HL-60 (cell line): ENCODE measurements around the gene SH3GL3.

ENCODE experiments used
- DNase-seq, 2 experiments: peaks; one replicate each; pipeline ENCODE4 v3.0.0-alpha.2; 2010 to 2020; ENCODE audit warnings: low read depth in 1 of 2, low spot score in 1 of 2
- H3K27ac ChIP-seq: fragments of 250-450 bp; sonication (Bioruptor Pico); replicated peaks from 2 replicates; pipeline ENCODE4 v1.5.1; 2020; ENCODE audit warnings: mild to moderate bottlenecking, moderate library complexity
- H3K27me3 ChIP-seq: fragments of 250-450 bp; sonication (Bioruptor Pico); 2 replicates; pipeline ENCODE4 v1.5.1; 2021; ENCODE audit warnings: mild to moderate bottlenecking, moderate library complexity; ENCODE audit not compliant: insufficient read depth, poor library complexity, severe bottlenecking
- H3K4me3 ChIP-seq: replicated peaks from 2 replicates; pipeline ENCODE4 v1.5.1; 2011; ENCODE audit warnings: mild to moderate bottlenecking, control low read depth, low read length; ENCODE audit not compliant: insufficient read depth
- GABPA ChIP-seq: IDR thresholded peaks from 2 replicates; pipeline ENCODE4 v1.6.1; 2012; ENCODE audit warnings: low read depth
- POLR2AphosphoS5 ChIP-seq: IDR thresholded peaks from 2 replicates; pipeline ENCODE4 v1.6.1; 2012; ENCODE audit warnings: low read depth
- SPI1 ChIP-seq: IDR thresholded peaks from 2 replicates; pipeline ENCODE4 v1.6.1; 2012; ENCODE audit warnings: low read depth, mild to moderate bottlenecking, borderline replicate concordance
- TF ChIP-seq, protein P1 (sequence below): IDR thresholded peaks from one replicate; pipeline ENCODE4 v1.5.1; 2011; ENCODE audit warnings: low read length, control low read depth, inconsistent platforms; ENCODE audit not compliant: insufficient read depth
- TF ChIP-seq, protein P2 (sequence below): IDR thresholded peaks from 2 replicates; pipeline ENCODE4 v1.6.1; 2012; ENCODE audit warnings: low read depth; ENCODE audit not compliant: insufficient replicate concordance

SH3GL3 gene

DNA sequence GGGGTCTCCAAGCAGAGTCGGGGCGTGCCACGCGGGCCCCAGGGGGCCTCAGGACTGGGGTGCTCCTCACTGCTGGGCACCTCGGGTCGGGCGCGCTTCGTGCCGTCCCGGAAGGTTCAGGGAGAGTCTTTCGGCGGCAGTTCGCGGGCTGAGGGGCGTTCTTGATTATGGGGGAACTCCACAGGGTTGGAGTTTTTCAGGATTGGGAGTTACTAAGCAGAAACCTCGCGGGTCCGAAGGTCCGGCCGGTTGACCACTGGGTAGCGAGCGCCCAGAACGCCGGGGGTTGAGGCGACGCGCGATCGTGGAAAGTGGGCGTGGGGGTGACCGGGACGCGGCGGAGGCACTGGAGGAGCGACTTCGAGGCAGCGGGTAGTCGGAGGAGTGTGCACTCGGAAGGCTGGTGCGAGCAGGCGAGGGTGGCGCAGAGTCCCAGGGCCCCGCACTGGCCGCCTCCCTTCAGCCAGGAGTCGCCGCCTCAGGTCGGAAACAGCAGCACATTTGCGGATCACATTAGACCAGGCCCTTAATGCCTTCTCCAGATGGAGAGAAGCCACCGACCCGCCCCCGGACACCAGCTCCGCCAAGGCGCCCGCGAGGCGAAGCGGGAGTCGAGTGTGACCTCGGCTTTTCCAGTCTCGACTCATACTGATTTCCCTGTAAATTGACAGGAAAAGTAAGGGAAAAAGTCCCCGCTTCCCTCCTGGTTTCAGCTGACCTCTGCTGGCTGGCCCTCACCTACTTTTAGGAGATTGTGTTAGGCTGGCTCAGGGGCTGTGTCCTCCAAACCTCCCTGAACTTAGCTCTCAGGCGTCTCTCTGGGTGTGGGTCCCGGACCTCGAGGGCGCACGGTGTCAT lies 207.5 kb downstream of the SH3GL3 start:
- DNase-seq, result no peak
- peaks cover 3% of the 10 kb centered on the region for H3K27me3 ChIP-seq
- H3K4me3 ChIP-seq, result no peak overlapping the region

GRCh38 chr15:83655237-83655616 lies 208.1 kb downstream of the SH3GL3 start:
- DNase-seq, result no peak
- H3K4me3 ChIP-seq, result no peak overlapping the region
- no peak overlapping the region for H3K27ac ChIP-seq
- peaks cover 3% of the 10 kb centered on the region for H3K27me3 ChIP-seq
- TF ChIP-seq, protein P1, sequence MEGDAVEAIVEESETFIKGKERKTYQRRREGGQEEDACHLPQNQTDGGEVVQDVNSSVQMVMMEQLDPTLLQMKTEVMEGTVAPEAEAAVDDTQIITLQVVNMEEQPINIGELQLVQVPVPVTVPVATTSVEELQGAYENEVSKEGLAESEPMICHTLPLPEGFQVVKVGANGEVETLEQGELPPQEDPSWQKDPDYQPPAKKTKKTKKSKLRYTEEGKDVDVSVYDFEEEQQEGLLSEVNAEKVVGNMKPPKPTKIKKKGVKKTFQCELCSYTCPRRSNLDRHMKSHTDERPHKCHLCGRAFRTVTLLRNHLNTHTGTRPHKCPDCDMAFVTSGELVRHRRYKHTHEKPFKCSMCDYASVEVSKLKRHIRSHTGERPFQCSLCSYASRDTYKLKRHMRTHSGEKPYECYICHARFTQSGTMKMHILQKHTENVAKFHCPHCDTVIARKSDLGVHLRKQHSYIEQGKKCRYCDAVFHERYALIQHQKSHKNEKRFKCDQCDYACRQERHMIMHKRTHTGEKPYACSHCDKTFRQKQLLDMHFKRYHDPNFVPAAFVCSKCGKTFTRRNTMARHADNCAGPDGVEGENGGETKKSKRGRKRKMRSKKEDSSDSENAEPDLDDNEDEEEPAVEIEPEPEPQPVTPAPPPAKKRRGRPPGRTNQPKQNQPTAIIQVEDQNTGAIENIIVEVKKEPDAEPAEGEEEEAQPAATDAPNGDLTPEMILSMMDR, result no peak
- TF ChIP-seq GABPA (no peak), SPI1 (no peak), POLR2AphosphoS5 (no peak)
- TF ChIP-seq, protein P2, sequence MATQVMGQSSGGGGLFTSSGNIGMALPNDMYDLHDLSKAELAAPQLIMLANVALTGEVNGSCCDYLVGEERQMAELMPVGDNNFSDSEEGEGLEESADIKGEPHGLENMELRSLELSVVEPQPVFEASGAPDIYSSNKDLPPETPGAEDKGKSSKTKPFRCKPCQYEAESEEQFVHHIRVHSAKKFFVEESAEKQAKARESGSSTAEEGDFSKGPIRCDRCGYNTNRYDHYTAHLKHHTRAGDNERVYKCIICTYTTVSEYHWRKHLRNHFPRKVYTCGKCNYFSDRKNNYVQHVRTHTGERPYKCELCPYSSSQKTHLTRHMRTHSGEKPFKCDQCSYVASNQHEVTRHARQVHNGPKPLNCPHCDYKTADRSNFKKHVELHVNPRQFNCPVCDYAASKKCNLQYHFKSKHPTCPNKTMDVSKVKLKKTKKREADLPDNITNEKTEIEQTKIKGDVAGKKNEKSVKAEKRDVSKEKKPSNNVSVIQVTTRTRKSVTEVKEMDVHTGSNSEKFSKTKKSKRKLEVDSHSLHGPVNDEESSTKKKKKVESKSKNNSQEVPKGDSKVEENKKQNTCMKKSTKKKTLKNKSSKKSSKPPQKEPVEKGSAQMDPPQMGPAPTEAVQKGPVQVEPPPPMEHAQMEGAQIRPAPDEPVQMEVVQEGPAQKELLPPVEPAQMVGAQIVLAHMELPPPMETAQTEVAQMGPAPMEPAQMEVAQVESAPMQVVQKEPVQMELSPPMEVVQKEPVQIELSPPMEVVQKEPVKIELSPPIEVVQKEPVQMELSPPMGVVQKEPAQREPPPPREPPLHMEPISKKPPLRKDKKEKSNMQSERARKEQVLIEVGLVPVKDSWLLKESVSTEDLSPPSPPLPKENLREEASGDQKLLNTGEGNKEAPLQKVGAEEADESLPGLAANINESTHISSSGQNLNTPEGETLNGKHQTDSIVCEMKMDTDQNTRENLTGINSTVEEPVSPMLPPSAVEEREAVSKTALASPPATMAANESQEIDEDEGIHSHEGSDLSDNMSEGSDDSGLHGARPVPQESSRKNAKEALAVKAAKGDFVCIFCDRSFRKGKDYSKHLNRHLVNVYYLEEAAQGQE, result no peak

More for the DNA sequence above, 207.5 kb downstream of the SH3GL3 start:
- H3K27ac ChIP-seq, result no peak overlapping the region
- TF ChIP-seq SPI1, result no peak
- TF ChIP-seq, protein P2, result no peak
- TF ChIP-seq POLR2AphosphoS5, result no peak

GRCh38 chr15:83656192-83656591 lies 209.1 kb downstream of the SH3GL3 start:
- DNase-seq, result no peak
- Histone ChIP-seq H3K4me3 (no peak overlapping the region), H3K27ac (no peak overlapping the region), H3K27me3 (peaks cover 3% of the 10 kb centered on the region)
- TF ChIP-seq GABPA (no peak), SPI1 (no peak), POLR2AphosphoS5 (no peak)

- no peak for DNase-seq
- TF ChIP-seq POLR2AphosphoS5 (no peak), SPI1 (no peak), GABPA (no peak)
- TF ChIP-seq, protein P1, result no peak
- TF ChIP-seq, protein P2, result no peak
- Histone ChIP-seq H3K4me3 (no peak overlapping the region), H3K27ac (no peak overlapping the region), H3K27me3 (peaks cover 3% of the 10 kb centered on the region)
Measured at GRCh38 chr15:83656943-83657528, 209.9 kb downstream of the SH3GL3 start.
